ENCODE results near the gene TPP2.

- no peak for TF ChIP-seq EZH2 (IDR thresholded peaks at IDR 0.05; ENCODE audit: insufficient read depth, poor library complexity, severe bottlenecking)
- no peak for TF ChIP-seq EZH2phosphoT487 (IDR thresholded peaks at IDR 0.05; ENCODE audit: insufficient read depth, low read depth)
Observed at GRCh38 chr13:102686024-102686423, 89.2 kb downstream of the TPP2 start.
